Stimulated activated CD8-positive, alpha-beta memory T cell treated with anti-CD3 and anti-CD28 coated beads, Interleukin-4, amount 100 ng/mL, for 24 hours (primary cell): ENCODE results near the gene GPX1.

Source experiments
- DNase-seq: peaks from one replicate; pipeline ENCODE4 v3.0.0-alpha.2; 2020; ENCODE audit warnings: low read depth

GPX1 gene

GRCh38 chr3:49311283-49311682 is 46.9 kb downstream of the GPX1 start:
- no peak for DNase-seq

GRCh38 chr3:49310677-49311076 is 47.5 kb downstream of the GPX1 start:
- no peak for DNase-seq
